AG08396 (cell line): ENCODE data around the gene SDK1.

Experiments
- DNase-seq: peaks from one replicate; pipeline ENCODE4 v3.0.0; 2012; ENCODE audit warnings: low spot score, mixed read lengths

Gene SDK1

DNA sequence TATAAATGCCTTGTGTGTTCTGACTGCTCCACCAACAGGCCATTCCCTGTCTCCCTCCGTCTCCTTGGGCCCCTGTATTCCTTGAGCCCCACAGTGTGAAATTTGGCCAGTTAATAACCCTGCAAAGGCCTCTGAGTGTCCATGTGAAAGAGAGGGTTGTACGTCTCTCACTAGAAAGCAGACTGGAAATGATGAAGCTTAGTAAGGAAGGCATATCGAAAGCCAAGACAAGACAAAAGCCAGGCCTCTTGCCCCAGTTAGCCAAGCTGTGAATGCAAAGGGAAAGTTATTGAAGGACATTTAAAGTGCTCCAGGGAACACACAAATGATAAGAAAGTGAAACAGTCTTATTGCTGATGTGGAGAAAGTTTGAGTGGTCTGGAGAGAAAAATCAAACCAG lies 680.2 kb downstream of the SDK1 start:
- no peak for DNase-seq

DNA sequence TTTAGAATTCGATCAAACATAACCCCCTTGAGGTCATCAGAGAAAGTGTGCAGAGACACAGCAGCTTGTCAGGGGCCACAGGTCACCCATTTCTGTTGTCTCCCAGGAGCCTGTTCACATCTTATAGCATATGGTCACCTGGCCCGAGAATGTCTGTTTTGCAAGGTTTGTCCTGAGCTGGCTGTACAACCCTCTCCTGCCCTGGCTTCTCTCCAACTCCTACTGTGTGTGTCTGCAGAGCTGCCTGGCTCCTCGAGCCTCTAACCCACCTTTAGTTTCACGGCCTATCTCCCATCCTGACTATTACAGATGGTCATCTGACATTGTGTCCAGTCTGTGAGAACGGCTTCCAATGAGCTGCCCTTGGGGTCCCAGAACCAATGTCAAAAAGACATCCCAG lies 683.4 kb downstream of the SDK1 start:
- DNase-seq: no peak

DNA sequence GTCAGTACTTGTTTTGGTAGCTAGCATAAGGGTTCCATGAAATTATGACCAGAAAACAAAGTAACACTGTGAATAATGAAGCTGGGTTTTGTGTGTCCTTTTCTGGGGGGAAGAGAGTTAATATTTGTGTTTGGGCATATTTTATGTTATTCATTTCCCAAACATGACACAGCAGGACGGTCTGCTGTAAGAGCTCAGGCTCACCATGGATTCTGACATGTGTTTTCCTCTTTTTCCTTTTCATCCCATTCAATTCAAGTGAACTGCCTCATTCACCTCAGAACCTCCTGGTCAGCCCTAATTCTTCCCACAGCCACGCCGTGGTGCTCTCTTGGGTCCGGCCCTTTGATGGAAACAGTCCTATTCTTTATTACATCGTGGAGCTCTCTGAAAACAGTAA lies 685.9 kb downstream of the SDK1 start:
- no peak for DNase-seq

DNA sequence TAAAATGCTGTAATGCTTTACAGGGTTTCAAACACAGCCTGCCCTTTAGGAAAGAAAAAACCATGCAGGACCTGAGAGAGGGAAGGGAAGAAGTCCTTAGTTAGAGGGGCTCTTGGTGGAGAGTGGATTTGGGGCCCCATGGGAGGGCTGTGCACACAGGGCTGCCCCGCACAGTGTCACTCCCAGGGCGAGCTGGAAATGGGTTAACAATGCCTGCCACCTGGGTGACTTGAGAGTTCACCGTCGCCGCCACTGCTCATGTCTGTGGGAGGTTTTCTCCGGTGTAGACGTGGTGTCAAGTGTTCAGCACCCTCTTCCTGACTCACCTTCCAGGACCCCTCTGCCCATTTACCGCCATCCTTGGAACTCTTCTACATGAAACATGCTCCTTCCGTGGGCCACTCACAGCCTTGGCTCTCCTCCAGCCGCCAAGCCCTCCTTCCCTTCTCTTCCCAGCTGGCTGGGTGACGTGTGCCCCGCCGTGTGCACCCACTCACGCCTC lies 686.4 kb downstream of the SDK1 start:
- no peak for DNase-seq

DNA sequence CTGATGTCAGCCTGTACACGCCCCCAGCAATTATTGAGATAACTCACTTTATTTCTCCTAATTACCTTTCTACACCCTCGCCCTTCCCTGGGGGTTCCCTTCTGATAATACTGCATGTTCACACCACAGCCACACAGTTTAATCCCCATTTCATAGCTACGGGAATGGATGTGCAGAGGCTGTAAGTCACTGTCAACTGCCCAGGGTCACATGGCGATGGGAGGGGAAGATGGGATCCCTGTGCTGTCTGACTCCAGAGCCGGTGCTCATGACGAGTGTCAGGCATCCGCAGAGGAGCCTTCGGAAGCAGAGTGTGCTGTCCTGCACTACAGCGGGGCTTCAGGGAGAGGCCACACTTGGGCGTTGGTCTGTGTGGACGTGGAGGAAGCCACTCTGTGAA lies 688.7 kb downstream of the SDK1 start:
- DNase-seq: no peak

DNA sequence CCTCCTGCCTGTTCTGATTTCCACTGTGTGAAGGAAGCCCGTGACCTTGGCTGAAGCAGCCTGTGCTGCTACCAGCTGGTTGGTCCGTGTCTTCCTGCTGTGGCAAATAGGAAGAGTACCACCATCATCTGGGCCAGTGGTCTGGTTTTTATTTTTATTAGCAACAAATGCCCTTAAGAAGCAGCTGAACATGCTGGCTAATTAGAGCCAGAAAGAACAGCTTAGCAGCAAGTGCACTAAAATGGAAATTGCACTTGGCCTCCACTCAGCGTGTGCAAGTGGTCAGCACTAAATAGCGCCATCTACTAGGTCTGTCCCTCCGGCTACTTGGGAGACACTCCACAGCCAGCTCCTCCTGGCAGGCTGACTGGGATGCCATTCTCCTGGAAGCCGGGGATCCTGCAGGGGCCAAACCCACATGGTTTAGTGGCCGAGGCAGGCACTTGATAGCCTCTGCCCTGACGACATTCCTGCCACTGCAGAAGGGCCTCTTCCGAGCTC lies 690.7 kb downstream of the SDK1 start:
- DNase-seq: no peak

DNA sequence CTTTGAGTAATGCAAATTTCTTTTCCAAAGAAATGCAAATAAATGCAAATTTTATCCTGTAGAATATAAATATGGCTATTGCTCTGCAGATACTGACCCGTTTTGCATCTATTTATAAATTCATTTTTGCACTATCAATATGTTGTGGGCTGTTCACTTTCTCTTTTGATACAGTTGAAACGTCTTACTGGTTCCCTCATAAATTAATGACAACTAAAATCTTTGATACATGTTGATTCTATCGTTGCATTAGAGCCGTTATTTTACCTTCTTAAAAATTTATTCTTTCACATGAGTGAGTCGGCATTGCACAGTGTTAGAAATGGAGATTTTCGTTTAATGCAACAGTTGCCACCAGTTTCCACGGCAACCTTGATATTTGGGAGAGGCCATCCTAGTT lies 691.8 kb downstream of the SDK1 start:
- no peak for DNase-seq

DNA sequence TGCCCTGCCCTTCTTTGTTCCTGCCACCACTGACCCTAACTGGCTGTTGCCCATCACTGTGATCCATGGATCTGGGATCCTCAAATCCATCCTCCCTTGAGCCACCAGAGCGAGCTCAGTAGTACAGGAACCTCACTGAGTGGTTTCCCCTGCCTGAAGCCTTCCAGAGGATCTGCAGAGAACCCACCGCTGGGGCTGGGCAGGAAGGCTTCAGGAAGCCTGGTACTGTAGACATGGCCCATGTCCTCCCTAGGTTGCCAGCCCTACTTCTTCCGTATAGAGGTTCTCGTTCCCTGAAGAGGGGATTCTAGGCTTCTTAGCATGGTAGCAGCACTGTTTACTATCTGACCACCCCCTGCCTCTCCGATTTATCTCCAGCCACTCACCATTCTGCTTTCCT lies 693.7 kb downstream of the SDK1 start:
- DNase-seq: no peak

DNA sequence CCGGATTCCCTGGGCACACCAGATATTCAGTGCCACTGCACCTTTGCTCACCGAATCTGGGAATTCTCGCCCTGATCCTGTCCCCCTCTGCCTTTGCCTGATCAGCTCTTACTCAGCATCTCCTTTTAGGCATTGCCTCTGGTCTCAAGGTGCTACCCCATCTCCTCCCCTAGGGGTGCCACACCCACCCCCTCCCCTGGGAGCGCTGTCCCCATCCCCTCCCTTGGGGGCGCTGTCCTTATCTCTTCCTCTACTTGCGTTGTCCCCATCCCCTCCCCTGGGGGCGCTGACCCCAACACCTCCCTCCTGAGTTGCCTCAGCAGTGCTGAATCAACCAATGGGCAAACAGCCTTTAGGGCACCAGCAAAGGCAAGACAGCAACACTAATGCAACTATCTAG lies 694.1 kb downstream of the SDK1 start:
- no peak for DNase-seq

DNA sequence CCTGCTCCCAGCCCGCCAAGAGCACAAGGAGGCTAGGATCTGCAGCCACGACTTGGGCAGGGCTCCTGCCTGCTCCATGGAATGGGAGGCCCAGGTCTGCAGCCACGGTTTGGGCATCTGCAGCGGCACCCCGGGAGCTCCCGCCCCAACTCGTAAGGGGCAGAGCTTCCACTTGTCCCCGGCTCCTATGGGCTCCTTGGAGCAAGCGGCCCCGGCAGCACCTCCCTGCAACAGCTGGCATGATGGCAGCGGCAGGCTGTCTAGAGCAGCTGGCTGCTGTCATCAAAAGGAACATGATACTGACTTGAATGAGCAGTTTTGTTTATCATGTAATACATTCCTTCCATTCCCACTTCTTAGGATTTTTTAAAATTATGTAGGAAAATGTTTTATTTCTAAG lies 697.0 kb downstream of the SDK1 start:
- no peak for DNase-seq

DNA sequence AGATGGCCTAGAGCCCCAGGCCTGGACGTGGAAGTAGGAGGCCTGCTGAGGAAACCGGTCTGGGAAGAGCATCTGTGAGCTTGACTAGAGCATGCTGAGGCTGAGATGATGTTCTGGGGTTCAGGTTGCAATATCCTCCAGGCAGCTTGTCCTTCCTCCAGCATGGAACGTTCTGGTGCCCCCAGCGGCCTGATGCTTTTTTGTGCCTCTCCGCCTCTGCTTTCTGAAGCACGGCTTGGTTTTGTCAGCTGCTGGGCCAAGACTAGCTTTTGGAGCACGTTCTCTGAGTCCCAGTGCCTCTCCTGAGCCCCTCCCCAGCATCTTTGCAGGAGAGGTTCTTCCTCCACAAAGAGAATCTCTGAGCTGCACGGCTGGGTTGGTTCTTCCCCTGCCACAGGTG lies 699.1 kb downstream of the SDK1 start:
- no peak for DNase-seq

DNA sequence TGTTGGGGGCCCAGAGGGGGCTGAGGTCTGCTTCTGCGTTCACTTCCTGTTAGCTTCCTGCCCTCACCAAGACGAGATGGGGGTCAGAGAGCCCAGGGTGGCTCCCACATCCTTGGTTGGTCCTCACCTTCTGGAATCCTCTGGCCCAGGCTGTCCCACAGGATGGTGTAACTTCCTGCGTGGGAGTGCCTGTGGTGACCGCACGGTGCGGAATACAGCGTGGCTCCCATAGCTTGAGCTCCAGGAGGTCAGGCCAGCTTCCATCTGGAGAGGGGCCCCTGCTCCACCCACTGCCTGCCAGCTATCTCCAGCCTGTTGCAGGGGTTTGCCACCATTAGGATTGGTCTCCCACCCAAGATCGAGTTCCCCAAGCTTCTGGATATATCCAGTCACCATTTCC lies 699.9 kb downstream of the SDK1 start:
- no peak for DNase-seq

DNA sequence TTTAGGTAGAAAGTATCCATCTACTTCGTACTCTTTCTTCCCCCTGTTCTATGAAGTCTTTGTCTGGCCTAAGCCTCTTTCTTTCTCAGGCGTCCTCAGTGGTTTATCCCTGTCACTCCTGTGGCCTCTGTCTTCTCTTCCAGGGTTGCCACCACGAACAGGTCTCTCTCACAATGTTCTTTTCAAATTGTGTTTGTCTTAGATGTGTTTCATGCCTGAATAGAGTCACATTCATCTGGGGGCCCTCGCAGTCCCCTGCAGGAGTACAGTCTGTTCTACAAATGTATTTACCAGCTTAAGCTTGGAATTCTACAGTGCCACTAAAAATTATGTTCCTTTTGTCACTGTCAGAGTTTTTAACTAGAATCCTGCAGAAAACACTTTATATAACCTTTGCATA lies 700.7 kb downstream of the SDK1 start:
- no peak for DNase-seq

DNA sequence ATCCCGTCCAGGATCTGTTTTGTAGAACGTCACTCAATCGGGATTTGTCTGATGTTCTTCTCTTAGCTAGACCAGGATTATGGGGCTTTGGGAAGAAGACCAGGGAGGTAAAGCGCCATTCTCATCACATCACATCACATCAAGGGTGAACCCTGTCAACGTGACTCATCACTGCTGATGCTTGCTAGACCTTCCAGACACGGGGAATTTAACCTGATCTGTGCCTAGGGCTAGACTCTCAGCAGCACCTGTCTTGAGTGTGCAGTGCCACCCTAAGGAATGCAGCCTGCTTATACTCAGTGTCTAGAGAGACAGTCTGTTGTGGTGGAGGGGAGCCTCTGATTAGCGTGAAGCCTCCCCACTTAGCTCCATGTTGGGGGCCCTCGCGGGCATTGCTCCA lies 702.5 kb downstream of the SDK1 start:
- no peak for DNase-seq

DNA sequence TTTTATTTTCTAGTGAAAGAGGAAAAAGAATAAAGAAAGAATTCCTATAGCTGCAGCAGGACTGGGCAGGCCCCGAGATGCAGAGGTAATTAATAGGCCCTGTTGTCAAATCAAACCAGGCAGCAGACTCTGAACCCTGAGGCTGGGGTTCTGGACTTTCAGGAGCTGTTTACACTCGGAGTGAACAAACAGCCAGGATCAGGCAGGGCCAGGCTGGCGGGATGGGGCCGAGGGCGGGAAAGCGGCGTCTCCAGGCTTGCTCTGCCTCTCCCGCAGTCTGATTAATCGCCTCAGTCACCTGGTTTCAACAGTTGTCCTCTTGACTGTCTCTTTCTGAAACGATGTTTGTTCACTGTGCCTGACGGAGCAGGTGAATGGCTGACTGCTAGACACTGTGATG lies 705.6 kb downstream of the SDK1 start:
- no peak for DNase-seq

DNA sequence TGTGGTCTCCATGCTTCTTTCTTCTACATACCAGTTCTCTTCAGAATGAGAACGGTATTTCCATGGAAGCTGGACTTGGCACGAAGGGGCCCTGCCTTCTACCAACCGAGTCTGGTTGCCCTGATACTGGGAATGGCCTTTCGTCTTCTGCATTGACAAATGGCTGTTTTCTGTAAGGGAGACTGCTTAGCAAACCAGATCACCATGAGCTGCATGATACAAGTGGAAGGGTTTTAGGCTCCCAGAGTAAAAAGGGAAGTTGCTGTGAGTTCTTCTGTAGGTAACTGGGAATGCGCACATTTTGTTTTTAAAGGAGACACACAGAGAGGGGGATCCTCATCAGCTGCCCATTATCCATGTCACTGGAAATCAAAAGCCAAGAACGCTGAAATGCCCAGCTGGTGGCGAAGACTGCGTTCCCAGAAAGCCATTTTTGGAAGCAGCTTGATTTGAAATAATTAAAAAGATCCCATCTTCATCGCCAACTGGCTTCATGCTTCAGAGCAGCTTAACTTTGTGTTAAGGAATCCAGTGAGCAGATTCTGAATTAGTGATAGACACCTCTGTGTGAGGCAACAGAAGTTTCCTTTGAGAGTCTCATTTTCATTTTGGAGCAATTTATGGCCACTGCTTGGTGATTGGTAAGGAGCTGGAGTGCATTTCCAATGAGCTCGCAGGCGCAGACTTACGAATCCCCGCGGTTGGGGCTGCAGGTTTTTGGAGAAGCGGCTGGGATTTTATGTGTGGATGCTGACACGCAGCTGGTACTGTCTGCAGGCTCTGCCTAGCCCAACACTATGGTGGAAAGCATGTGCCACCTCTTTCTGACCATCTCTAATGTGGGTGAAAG lies 708.4 kb downstream of the SDK1 start:
- DNase-seq: no peak

DNA sequence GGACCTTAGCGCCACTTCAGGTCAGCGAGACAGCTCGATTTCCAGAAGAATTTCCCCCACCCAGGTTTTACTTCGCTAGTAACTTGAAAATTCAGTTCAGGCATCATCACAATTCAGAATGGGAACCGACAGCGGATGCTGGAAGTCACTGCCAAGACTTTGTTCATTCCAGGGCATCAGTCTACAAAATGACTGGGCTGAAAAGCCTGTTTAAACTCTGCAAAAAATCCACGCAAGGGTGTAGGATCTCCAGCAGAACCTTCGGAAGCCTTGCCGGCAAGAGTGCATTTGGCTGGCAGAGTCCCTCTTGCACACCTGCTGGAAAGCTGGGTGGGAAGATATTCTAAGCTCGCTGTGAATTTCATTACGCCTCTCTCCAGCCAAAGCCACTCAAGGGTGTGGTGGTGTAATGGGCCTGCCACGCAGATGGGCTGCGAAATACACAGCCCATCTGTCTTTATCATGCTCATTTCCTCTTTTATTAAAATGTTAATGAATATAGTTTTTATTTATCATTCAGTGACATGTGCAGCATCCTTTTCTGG lies 709.1 kb downstream of the SDK1 start:
- no peak for DNase-seq

DNA sequence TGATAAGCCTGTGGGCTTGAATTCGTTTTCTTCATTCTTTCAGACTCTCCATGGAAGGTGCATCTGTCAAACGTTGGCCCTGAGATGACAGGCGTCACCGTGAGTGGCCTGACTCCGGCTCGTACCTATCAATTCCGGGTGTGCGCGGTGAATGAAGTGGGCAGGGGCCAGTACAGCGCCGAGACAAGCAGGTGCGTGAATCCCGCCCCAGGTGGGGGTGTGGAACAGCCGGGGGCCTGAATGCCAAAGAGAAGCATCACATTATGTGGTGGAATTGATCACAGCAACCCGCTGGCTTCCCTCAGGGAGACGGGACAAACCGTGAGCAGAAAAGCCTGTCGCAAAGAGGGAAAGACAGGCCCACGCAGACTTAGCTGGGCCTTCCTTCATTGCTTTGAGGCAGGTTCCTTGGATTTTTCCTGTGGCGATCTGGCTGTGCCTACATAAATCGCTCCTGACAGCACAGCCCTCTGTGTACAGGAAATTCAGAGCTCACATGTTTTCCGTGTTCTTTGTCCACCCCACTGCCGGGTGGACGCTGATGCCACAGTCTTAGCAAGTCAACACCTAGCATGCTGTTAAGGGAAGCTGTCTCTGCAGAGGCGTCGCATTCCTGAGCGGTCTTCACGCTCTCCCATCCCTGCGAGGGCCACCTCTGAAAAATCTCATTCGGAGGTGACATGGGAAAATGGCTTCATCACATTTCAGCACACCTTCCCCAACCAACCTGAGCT lies 710.0 kb downstream of the SDK1 start:
- no peak for DNase-seq

DNA sequence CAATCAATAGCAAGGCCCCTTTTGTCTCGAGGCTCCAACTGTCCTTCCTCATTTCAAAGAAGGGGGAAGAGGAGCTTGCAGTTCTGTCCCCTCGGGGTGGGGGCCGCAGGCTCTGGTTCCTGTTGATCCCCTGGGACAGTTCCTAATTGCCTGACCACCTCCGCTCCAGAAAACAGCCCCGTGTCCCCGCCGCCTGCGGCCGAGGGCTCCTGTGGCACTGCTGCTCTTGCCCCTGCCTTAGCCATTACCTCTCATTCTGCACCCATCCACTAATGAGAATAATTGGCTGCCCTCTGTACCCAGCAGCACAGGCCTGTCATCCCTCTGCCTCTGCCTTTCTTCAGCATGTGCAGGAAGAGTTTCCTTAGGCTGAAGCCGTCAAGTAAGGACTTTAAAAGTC lies 712.7 kb downstream of the SDK1 start:
- no peak for DNase-seq

DNA sequence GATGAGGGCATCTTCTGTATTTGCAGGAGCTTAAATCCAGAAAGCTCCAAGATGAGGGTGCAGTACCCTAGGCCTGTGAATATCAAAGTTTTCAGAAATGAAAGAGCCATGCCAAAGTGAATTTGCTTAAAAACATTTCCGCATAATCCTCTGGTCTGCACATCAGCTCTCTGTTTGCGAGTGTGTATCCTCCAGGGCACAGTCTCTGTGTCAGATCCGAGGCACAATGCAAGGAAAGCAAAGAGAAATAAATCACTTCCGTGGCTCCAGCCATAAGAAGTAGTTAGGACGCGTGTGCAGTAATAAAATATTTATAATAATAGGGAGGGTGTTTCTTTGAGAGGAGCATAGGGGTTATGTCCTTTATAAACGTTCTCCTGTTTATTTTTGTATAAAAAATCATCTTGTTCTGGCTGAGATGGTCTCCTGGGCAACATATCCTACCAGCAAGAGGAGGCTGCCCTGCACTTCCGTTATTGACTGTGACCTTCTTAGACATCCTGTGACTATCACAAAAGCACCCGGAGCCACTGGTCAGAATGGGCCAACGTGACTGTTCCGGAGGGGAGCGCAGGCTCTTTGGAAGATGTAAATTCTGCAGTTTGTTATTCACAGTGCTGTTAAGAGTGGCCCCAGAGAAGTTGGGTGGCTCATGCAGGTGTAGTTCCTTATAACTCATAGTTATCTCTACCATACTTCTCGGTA lies 713.4 kb downstream of the SDK1 start:
- DNase-seq: no peak

DNA sequence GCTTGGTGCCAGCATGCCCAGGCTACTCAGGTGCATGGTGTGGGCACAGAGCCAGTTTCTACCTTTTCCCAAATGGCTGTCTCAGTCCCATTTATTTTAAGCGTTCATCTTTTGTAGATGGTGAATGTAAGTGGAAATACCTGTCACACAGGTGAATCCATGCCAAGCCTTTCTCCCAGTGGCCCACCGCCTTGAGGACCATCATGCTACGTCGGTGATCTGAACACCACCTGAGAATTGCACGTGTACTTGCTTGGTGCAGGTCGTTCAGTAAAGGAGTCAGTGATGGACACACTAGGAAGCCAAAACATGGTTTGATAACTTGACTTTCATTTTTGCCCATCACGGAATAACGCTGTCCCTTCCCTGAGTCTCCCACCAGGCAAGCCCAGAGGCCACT lies 714.3 kb downstream of the SDK1 start:
- no peak for DNase-seq

DNA sequence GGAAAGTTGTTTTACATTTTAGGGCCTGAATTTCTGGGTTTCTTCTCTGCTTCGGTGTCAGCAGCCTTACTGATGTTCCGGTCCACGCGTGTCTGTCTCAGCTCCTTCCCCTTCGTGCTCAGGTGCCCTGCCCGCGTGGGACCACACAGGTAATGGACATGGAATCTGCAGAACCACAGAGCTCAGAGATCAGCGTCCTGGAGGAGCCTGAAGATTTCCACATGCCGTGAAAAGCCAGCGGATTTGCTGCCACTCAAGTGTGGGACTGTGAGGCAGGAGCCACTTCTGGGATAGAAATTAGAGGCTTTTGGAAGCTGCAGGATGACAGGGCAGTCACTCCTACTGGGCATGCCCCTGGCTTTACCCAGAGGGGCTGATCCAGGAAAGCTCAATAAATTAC lies 714.9 kb downstream of the SDK1 start:
- DNase-seq: no peak
